ENCODE measurements around the gene COQ8A.

COQ8A gene

GRCh38 chr1:226981838-226982237 lies 41.7 kb downstream of the COQ8A start:
- no peak for DNase-seq (ENCODE audit: extremely low spot score, insufficient read length, low read depth)
- no peak for FAIRE-seq

DNA sequence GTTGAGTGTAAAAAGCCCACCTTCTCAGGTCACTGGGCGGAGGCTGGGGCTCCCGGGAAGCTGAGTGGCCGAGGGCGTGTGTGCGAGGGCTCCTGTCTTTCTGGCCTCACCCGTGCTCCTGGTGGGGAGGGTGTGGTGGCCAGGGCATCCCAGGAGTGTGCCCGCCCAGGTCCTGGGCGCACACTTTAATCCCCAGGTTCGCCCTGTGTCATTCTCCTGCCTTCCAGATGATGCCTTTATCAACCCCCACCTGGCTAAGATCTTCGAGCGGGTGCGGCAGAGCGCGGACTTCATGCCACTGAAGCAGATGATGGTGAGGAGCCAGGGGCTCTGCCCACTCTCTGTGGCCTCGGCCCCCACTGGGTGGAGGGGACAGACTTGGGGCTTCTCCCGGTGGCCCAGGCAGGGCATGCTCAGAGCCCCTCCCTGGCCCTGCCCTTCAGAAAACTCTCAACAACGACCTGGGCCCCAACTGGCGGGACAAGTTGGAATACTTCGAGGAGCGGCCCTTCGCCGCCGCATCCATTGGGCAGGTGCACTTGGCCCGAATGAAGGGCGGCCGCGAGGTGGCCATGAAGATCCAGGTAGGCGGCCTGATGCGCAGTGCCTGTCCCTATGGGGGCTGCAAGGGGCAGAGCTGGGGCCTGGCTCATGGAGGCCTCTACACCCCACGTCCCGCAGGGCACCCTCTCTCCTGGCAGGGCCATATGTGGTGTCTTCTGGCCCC lies 42.5 kb downstream of the COQ8A start:
- FAIRE-seq (no peak), DNase-seq (ENCODE audit: extremely low spot score, insufficient read length, low read depth) (no peak)

GRCh38 chr1:226983247-226983991 lies 43.3 kb downstream of the COQ8A start:
- DNase-seq (ENCODE audit: extremely low spot score, insufficient read length, low read depth) (no peak), FAIRE-seq (no peak)

- DNase-seq (ENCODE audit: extremely low spot score, insufficient read length, low read depth) (no peak), FAIRE-seq (no peak)
Observed at GRCh38 chr1:226983992-226984364, 43.9 kb downstream of the COQ8A start.

DNA sequence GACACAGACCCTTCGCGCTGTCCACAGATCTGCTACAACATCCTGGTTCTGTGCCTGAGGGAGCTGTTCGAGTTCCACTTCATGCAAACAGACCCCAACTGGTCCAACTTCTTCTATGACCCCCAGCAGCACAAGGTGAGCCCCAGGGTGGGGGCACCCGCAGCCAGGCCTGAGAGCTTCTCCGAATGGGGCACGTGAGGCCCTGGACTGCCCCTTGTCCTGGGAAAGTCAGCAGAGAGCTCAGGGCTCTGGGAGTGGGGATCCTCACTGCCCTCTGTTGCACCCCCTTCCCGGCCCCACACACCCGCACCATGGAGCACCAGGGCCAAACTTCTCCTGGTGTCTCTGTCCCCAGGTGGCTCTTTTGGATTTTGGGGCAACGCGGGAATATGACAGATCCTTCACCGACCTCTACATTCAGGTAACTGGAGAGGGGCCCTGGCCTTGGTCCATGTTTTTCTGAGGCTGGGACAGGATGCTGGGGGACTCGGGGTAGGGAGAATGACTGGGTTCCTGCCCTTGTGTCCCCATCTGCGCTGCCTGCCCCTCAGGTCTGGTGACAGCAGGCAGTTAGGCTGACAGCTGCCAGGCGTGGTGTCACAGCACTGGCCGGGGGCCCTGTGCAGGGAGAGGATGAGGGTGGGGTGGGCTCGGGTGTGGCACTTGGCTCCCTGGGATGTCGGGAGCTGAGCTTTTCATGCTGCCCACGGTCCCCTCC lies 44.6 kb downstream of the COQ8A start:
- DNase-seq (ENCODE audit: extremely low spot score, insufficient read length, low read depth) (no peak), FAIRE-seq (no peak)

DNA sequence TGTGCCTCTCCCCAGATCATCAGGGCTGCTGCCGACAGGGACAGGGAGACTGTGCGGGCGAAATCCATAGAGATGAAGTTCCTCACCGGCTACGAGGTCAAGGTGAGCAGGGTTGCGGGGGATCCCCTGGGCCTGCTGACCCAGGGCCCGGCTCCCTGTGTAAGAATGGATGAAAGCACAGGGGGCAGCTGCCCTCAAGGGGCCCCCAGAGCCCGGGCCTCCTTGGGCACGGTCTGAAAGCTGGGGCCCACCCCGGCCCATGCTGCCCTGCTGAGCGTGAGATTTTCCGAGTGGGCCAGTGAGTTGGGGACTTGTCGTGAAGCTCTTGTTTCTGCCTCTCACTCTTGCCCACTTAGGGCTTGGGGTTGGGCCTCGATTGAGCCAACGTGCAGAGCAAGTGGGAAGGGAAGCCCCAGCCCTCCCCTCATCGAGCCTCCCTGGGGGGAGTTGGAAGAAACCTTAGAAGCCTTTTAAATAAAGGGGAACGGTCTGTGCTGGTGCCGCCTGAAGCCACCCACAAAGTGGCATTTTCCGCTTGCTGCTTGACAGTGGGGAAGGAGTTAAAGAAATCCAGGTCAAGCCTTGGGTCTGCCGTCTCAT lies 45.2 kb downstream of the COQ8A start:
- DNase-seq (ENCODE audit: extremely low spot score, insufficient read length, low read depth) (no peak), FAIRE-seq (no peak)

GRCh38 chr1:226985839-226986463 lies 45.9 kb downstream of the COQ8A start:
- DNase-seq (ENCODE audit: extremely low spot score, insufficient read length, low read depth) = no peak
- no peak for FAIRE-seq

- no peak for DNase-seq (ENCODE audit: extremely low spot score, insufficient read length, low read depth)
- FAIRE-seq = no peak
Observed at GRCh38 chr1:226986496-226987178, 46.5 kb downstream of the COQ8A start.

DNA sequence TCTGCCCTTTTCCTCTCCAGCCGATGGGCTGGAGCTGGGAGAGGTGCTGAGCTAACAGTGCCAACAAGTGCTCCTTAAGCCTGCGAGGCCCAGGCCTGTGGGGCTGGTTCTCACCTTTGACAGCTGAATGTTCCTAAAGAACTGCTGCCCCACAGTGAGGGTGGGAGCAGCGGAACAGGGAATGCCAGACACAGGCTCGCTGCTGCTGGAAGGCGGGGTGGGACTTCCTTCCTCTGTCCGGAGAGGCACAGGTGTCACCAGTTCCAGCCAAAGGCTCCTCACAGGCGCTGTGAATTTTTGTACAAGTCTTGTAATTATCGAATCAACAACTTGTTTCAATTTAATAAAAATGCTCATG lies 47.1 kb downstream of the COQ8A start:
- DNase-seq (ENCODE audit: extremely low spot score, insufficient read length, low read depth) (no peak), FAIRE-seq (no peak)

- FAIRE-seq (no peak), DNase-seq (ENCODE audit: extremely low spot score, insufficient read length, low read depth) (no peak)
Observed at GRCh38 chr1:226987623-226988333, 47.7 kb downstream of the COQ8A start.

- FAIRE-seq (no peak), DNase-seq (ENCODE audit: extremely low spot score, insufficient read length, low read depth) (no peak)
Observed at GRCh38 chr1:226988334-226988666, 48.2 kb downstream of the COQ8A start.

DNA sequence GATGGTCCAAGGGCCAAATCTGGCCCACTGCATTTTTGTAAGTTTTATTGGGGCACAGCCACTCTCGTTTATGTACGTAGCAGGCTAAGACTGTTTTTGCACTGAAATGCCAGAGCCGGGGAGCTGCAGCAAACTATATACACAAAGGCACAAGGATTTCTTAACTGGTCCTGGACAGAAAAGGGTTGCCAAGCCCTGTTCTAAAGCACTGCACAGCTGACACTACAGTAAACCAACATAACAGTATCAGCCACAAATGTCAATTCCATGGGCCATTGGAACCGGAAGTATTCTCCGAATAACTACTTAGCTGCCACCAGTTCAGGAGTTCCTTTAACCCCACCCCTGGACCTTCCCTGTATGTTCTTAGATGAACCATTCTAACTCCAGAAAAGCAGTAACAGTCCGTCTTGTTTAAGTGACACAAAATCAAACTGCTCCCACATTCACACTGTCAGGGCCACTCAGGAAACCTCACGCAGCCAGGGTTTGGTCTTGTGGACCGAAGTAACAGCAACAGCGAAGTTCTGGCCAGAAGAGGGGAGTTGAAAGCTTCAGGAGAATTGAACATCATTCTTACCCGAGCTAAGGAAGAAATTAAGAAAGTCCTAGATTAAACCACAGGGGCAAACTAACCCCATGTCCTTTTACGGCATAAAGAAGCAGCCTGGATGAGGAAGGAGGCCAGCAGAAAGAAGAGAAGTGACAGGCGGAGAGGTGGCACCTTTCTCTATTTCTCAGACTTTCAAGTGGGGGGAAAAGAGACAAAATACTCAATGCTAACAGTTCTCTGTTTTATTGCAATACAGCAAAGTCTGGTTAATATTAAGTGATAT lies 49.2 kb downstream of the COQ8A start:
- DNase-seq (ENCODE audit: extremely low spot score, insufficient read length, low read depth) (no peak), FAIRE-seq (no peak)

- no peak for FAIRE-seq
- DNase-seq (ENCODE audit: extremely low spot score, insufficient read length, low read depth) = peak; percentile 33
Observed at GRCh38 chr1:226990133-226990716, 50.1 kb downstream of the COQ8A start.

DNA sequence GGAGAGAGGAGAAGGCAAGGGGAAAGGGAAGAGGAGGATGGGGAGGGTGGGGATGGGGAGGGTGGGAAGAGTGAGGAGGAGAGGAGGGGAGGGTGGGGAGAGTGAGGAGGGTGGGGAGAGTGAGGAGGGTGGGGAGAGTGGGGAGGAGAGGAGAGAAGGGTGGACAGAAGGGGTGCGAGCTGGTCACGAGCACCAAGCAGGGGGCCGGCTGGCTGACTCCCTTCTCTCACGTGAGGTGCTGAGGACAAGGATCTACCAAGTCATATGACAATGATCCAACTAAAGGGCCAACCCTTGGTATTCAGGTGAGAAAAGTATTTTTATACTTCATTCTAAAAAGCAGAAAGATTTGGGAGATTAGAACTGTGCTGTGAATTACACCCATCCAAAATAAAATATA lies 51.8 kb downstream of the COQ8A start:
- DNase-seq (ENCODE audit: extremely low spot score, insufficient read length, low read depth) (no peak), FAIRE-seq (no peak)

DNA sequence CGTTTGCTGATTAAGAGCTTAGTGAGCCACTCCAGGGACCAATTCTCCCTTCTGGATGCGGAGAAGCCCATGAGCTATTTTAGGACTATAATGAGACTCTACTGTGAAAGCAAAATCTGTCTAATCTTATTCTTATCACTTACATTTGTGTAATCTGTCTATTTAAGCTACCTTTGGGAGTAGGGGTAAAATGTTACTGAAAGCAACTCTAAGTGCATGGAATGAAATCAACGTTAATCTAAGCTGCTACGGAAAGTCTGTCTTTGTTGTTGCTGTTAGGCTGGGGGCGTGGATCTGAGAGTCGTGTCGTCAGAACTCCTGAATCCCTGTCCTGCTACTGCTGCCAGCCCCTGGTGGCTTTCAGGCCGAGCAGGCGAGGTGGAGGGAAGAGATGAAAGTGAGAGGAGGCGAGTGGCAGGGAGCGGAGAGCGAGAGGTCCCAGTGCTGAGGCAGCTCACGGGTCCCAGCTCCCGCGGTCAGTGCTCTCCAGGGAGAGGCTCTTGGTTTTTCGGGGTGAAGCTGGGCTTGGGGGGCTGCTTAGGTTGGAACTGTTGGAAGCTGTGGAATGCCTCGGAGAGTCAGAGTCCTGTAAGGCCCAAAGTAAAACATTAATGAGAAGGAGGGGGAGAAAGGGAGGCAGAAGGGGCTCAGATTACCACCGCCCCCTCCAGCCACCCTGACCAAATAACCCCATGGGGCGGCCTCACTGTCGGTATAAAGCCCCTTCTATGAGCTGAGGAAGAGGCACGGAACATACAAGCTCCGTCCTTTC lies 53.9 kb downstream of the COQ8A start:
- FAIRE-seq = no peak
- no peak for DNase-seq (ENCODE audit: extremely low spot score, insufficient read length, low read depth)

DNA sequence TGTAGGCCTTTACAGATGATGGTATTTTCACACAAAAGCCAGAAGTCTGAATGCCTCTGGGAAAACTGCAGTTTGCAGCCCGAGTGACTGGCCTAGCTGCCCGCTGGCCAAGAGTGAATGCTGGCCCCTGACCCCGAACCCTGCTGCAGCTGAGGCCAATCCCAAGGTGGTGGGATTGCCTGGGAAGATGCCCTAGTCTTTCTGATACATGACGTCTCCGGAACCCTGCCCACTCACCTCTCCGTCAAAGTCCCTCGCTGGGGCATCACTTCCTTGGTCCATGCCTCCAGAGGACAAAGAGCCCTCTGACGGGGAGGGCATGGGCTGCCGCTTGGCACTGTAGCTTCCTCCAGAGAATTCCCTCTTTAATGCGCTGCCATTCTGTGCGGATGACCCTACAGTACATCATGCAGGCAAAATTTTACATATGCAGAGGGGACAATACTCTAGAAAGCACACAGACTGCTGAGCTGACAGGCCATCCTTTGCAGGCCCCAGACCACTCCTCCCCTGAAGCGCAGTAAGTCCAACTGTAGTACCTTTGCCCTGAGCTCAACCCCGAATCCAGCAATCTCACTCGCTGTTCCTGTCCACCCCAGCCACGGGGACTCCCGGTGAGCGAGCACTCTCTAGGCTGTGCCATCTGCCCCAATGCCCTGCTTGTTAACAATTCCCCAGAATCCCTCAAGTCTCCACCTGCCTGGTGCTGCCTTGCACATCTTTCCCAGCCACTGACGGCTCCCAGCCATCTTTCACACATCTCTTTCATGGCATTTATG lies 54.7 kb downstream of the COQ8A start:
- no peak for DNase-seq (ENCODE audit: extremely low spot score, insufficient read length, low read depth)
- no peak for FAIRE-seq

Measured in GM18507 (cell line).